B cell (primary cell): ENCODE results near the gene SRCAP. TPM values are rescaled to one million over a fixed set of nuclear protein-coding genes. Genes with fewer than 3 reads are reported as not detected.

Experiments used
- ATAC-seq: fragments of 200-7000 bp; cut with Tn5 transposase; one replicate; pipeline ENCODE4 v1.10.0; 2021; ENCODE audit warnings: low read depth, mild to moderate bottlenecking, moderate number of reproducible peaks, moderate library complexity
- CTCF ChIA-PET: fragments of 350-600 bp; sonication (Branson Sonifier 250); formaldehyde crosslinking; loops from one replicate; lab custom pipeline; 2021; ENCODE audit warnings: antibody characterized with exemption, inconsistent platforms; lab: Charles Lee
- POLR2A ChIA-PET: fragments of 350-600 bp; sonication (Branson Sonifier 250); formaldehyde crosslinking; loops from one replicate; lab custom pipeline; 2021; ENCODE audit warnings: antibody characterized with exemption; lab: Charles Lee
- DNase-seq: peaks from one replicate; pipeline ENCODE4 v3.0.0; 2013
- H2AFZ ChIP-seq: 2 replicates; pipeline ENCODE4 v1.6.1; 2012; ENCODE audit warnings: mild to moderate bottlenecking, low read depth, low read length; ENCODE audit not compliant: insufficient read depth, poor library complexity, severe bottlenecking
- H3K27ac ChIP-seq, 2 donors: 1 replicate in 1 of 2; 2 replicates in 1 of 2; pipeline ENCODE4 v1.5.1; 2012 to 2013; ENCODE audit warnings: low read length in 2 of 2, mild to moderate bottlenecking in 2 of 2, moderate library complexity in 1 of 2
- H3K27me3 ChIP-seq, 4 experiments: fragments of 200-600 bp in 1 of 4; sonication (generic) in 1 of 4; replicated peaks in 1 of 4; 1 replicate in 2 of 4; 2 replicates in 2 of 4; pipeline versions ENCODE4 v1.6.1 to v1.7.0; 2013 to 2016; ENCODE audit warnings: low read length in 3 of 4, mild to moderate bottlenecking in 2 of 4, mixed read lengths in 1 of 4, moderate library complexity in 1 of 4; ENCODE audit not compliant: insufficient read depth in 4 of 4, control insufficient read depth in 3 of 4; ENCODE audit errors: control extremely low read depth in 1 of 4
- H3K36me3 ChIP-seq, 2 experiments: replicated peaks in 1 of 2; 1 replicate in 1 of 2; 2 replicates in 1 of 2; pipeline versions ENCODE4 v1.6.1 to v1.7.1; 2013; ENCODE audit warnings: low read length in 1 of 2; ENCODE audit not compliant: insufficient read depth in 2 of 2, control insufficient read depth in 1 of 2; ENCODE audit errors: control extremely low read depth in 1 of 2, extremely low read depth in 1 of 2
- H3K4me1 ChIP-seq, 2 donors: fragments of 200-600 bp in 1 of 2; sonication (generic) in 1 of 2; 1 replicate in 1 of 2; 2 replicates in 1 of 2; pipeline versions ENCODE4 v1.5.1 to v1.6.1; 2013 to 2017; ENCODE audit warnings: low read length in 2 of 2; ENCODE audit not compliant: control insufficient read depth in 2 of 2, insufficient read depth in 2 of 2
- H3K4me2 ChIP-seq: replicated peaks from 2 replicates; pipeline ENCODE3; 2012; ENCODE audit warnings: mild to moderate bottlenecking, low read depth, low read length; ENCODE audit not compliant: poor library complexity, severe bottlenecking
- H3K4me3 ChIP-seq, 5 experiments: fragments of 200-600 bp in 1 of 5; sonication (generic) in 1 of 5; 1 replicate in 3 of 5; 2 replicates in 2 of 5; pipeline versions ENCODE4 v1.5.1 to v1.7.0; 2011 to 2016; ENCODE audit warnings: low read length in 4 of 5, mild to moderate bottlenecking in 4 of 5, low read depth in 2 of 5, control low read depth in 1 of 5, moderate library complexity in 1 of 5; ENCODE audit not compliant: insufficient read depth in 1 of 5; ENCODE audit errors: control extremely low read depth in 1 of 5, extremely low read depth in 1 of 5
- H3K79me2 ChIP-seq: fragments of 200-600 bp; sonication (generic); one replicate; pipeline ENCODE4 v1.6.0; 2016; ENCODE audit warnings: low read length; ENCODE audit not compliant: control insufficient read depth, insufficient read depth
- H3K9ac ChIP-seq: fragments of 200-600 bp; sonication (generic); 2 replicates; pipeline ENCODE4 v1.6.1; 2017; ENCODE audit warnings: mild to moderate bottlenecking, low read length, moderate library complexity
- H3K9me3 ChIP-seq, 3 donors: one replicate each; pipeline versions ENCODE4 v1.6.1 to v1.7.1; 2013; ENCODE audit warnings: low read length in 2 of 3; ENCODE audit not compliant: control insufficient read depth in 2 of 3, insufficient read depth in 1 of 3; ENCODE audit errors: control extremely low read depth in 1 of 3
- H4K20me1 ChIP-seq: 2 replicates; pipeline ENCODE4 v1.6.0; 2012; ENCODE audit warnings: mild to moderate bottlenecking, low read length; ENCODE audit not compliant: insufficient read depth, control insufficient read depth, poor library complexity, severe bottlenecking
- H3K27ac Mint-ChIP-seq: one replicate; pipeline ENCODE4 v1.8.0; 2021; ENCODE audit warnings: mixed read lengths
- H3K27me3 Mint-ChIP-seq: one replicate; pipeline ENCODE4 v1.8.0; 2021; ENCODE audit warnings: mixed read lengths
- H3K4me1 Mint-ChIP-seq: one replicate; pipeline ENCODE4 v1.8.0; 2021; ENCODE audit warnings: mixed read lengths
- H3K4me3 Mint-ChIP-seq: one replicate; pipeline ENCODE4 v1.8.0; 2021; ENCODE audit warnings: mixed read lengths
- H3K9me3 Mint-ChIP-seq: one replicate; pipeline ENCODE4 v1.8.0; 2022; ENCODE audit warnings: mixed read lengths; ENCODE audit not compliant: insufficient read depth
- CTCF ChIP-seq: fragments of 200-600 bp; IDR thresholded peaks from one replicate; pipeline ENCODE4 v1.8.0; 2022; ENCODE audit warnings: antibody characterized with exemption, mild to moderate bottlenecking
- EZH2 ChIP-seq: IDR thresholded peaks from 2 replicates; pipeline ENCODE4 v1.6.1; 2012; ENCODE audit warnings: borderline replicate concordance, low read depth, mild to moderate bottlenecking, moderate library complexity, low read length; ENCODE audit not compliant: insufficient read depth, poor library complexity, severe bottlenecking
- WGBS: methylation state at CpG from one replicate; pipeline ENCODE4 v1.1.5; 2013; ENCODE audit warnings: missing lambda C conversion rate; ENCODE audit not compliant: insufficient coverage; 5-methylcytosine and 5-hydroxymethylcytosine counted together
- intact Hi-C: fragments of 100-400 bp; cut with micrococcal nuclease; formaldehyde crosslinking; loops from one replicate; pipeline ENCODE4 v1.10.0; 2022
- polyA plus RNA-seq: library from polyadenylated mRNA; depleted of rRNA; stranded (reverse); fragments of >200 nt; gene quantifications from 2 replicates; pipeline ENCODE4 v1.2.3, GENCODE V29; 2012
- total RNA-seq, 2 donors: library from RNA; stranded (reverse); fragments of 120-200 nt in 1 of 2; gene quantifications; 1 replicate in 1 of 2; 2 replicates in 1 of 2; pipeline versions ENCODE4 v1.2.3 to v1.2.4, GENCODE V29; 2013 to 2022

The SRCAP gene
- total and polyA plus RNA-seq, 2 donors (not counting 1 experiment from before 2014, with no cell fraction given) = 20.9 to 145 TPM

GRCh38 chr16:30691907-30692306 lies 7.1 kb upstream of the SRCAP start:
- Mint-ChIP-seq H3K4me1 (peaks cover 5% of the 10 kb centered on the region), H3K9me3 (no peaks in the 10 kb centered on the region), H3K27ac (no peak overlapping the region), H3K27me3 (no peaks in the 10 kb centered on the region), H3K4me3 (no peak overlapping the region)
- no peak for DNase-seq
- no peak for ATAC-seq
- Histone ChIP-seq H3K27ac (no peak overlapping the region), H3K27me3 (no peaks in the 10 kb centered on the region), H3K36me3 (no peaks in the 10 kb centered on the region), H3K9ac (no peak overlapping the region), H3K4me1 (peaks cover 4 to 7% of the 10 kb centered on the region in 2 donors), H4K20me1 (no peaks in the 10 kb centered on the region), H3K4me2 (no peak overlapping the region), H3K79me2 (peaks cover 7% of the 10 kb centered on the region), H3K9me3 (no peaks in the 10 kb centered on the region), H2AFZ (no peak overlapping the region), H3K4me3 (no peak overlapping the region)
- WGBS = 99% methylated on average over 4 of the region's 4 CpGs
- ChIA-PET POLR2A (interaction anchor here (3.8 kb wide), 1 partner anchor 33 kb away, joined by 27 read pairs; the partner anchor contains the start of gene FBRS), CTCF (interaction anchor here (2.6 to 3.1 kb wide), 2 partner anchors 14 to 33 kb away, joined by 9 to 12 read pairs; partner anchors contain the start of gene FBRS)
- intact Hi-C loops = loop anchor here (10.0 kb wide), 1 partner anchor 627 kb away; the partner anchor contains the start of gene ALDOA
- no peak for TF ChIP-seq EZH2
- no peak for TF ChIP-seq CTCF

- Histone ChIP-seq H3K27me3 (no peaks in the 10 kb centered on the region), H3K36me3 (no peaks in the 10 kb centered on the region), H3K4me3 (no peak overlapping the region), H3K9me3 (no peaks in the 10 kb centered on the region), H3K4me1 (peaks cover 8 to 10% of the 10 kb centered on the region in 2 donors), H4K20me1 (no peaks in the 10 kb centered on the region), H3K9ac (no peak overlapping the region), H3K27ac (no peak overlapping the region), H3K4me2 (no peak overlapping the region), H3K79me2 (peaks cover 7% of the 10 kb centered on the region), H2AFZ (no peak overlapping the region)
- DNase-seq (no peak), ATAC-seq (no peak)
- Mint-ChIP-seq H3K9me3 (no peaks in the 10 kb centered on the region), H3K4me1 (peaks cover 10% of the 10 kb centered on the region), H3K27ac (peak overlapping the region; percentile 13), H3K4me3 (no peak overlapping the region), H3K27me3 (no peaks in the 10 kb centered on the region)
- CTCF ChIA-PET = interaction anchor here (0.7 to 4.6 kb wide), 11 partner anchors 11 to 249 kb away, joined by 3 to 38 read pairs (median 4); partner anchors contain the start of genes FBRS, PHKG2 and PRR14
- intact Hi-C loops = loop anchor here (10.0 kb wide), 1 partner anchor 628 kb away; the partner anchor contains the start of gene ALDOA
- POLR2A ChIA-PET = interaction anchor here (1.3 to 3.8 kb wide), 3 partner anchors 33 to 263 kb away, joined by 4 to 27 read pairs (median 8); partner anchors contain the start of genes DCTPP1, FBRS and PRR14
- 94% methylated on average over 8 of the region's 10 CpGs for WGBS
- TF ChIP-seq EZH2 (no peak), CTCF (no peak)
These were observed 6.4 kb upstream of the SRCAP start for GRCh38 chr16:30692396-30693064.
